GM12801 (cell line): ENCODE results near the gene ADAM23.

Experiments used
- CTCF ChIP-seq: IDR thresholded peaks from one replicate; pipeline ENCODE4 v1.5.1; 2011; ENCODE audit warnings: control low read depth; ENCODE audit not compliant: insufficient read length; ENCODE audit errors: extremely low read depth

Gene ADAM23

GRCh38 chr2:206530727-206531126 lies 87.4 kb downstream of the ADAM23 start:
- TF ChIP-seq CTCF, result no peak

GRCh38 chr2:206531996-206532543 lies 88.7 kb downstream of the ADAM23 start:
- TF ChIP-seq CTCF, result no peak

- no peak for TF ChIP-seq CTCF
Measured at GRCh38 chr2:206533977-206534376, 90.6 kb downstream of the ADAM23 start.

GRCh38 chr2:206535260-206535986 lies 92.1 kb downstream of the ADAM23 start:
- TF ChIP-seq CTCF, result no peak

DNA sequence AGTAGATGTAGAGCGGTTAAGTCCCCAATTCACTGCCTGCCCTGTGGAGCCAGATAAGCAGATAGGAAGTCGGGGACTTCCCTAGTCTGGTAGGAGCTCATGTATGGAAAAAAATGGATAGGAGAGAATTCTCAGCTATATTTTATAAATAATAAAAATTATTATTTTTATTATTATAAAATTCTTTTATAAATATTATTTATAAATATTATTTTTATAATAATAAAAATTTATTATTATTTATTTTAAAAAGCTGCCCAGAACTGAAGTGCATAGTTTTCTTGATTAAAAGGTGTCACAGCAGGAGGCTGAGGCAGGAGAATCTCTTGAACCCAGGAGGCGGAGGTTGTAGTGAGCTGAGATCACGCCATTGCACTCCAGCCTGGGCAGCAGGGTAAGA lies 97.4 kb downstream of the ADAM23 start:
- TF ChIP-seq CTCF, result no peak

GRCh38 chr2:206543073-206543472 lies 99.7 kb downstream of the ADAM23 start:
- TF ChIP-seq CTCF, result no peak

DNA sequence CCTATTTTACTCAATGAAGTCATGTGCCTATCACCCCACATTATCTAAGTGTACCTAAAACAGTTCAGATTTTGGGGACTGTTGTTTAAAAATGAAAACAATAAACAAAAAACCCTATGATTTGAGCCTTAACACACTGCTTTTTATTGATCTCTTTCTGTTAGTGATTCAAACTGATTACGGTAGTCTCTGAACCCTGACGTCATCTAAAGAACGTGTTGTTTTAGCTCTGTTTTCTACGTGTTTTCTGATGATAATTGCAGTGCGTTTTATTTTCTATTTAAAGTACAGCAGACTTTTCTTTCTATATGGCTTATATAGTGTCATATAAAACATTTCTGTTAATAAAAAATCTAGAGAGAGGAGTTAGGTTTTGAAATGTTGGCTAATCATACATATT lies 105.1 kb downstream of the ADAM23 start:
- TF ChIP-seq CTCF, result no peak
